HEK293T (cell line): ENCODE results near the gene SH3PXD2A.

Source experiments
- CTCF ChIA-PET: fragments of 350-600 bp; formaldehyde crosslinking; extraction: SDS; loops from one replicate; lab custom pipeline; 2021; ENCODE audit warnings: antibody characterized with exemption, inconsistent platforms; lab: Yijun Ruan, JAX
- POLR2A ChIA-PET: fragments of 350-600 bp; formaldehyde crosslinking; extraction: SDS; loops from one replicate; lab custom pipeline; 2020; ENCODE audit warnings: antibody characterized with exemption, inconsistent platforms; lab: Yijun Ruan, JAX
- DNase-seq: peaks from one replicate; pipeline ENCODE4 v3.0.0; 2012; ENCODE audit warnings: mixed read lengths; ENCODE audit errors: extremely low spot score
- ARNT ChIP-seq: fragments of 450-650 bp; IDR thresholded peaks from 2 replicates; pipeline ENCODE4 v1.6.1; 2017; ENCODE audit warnings: mild to moderate bottlenecking
- BHLHE40 ChIP-seq: fragments of 450-650 bp; IDR thresholded peaks from 2 replicates; pipeline ENCODE4 v1.6.1; 2016; ENCODE audit warnings: mild to moderate bottlenecking, moderate library complexity, borderline replicate concordance
- CTBP1 ChIP-seq: fragments of 450-650 bp; IDR thresholded peaks from 2 replicates; pipeline ENCODE4 v1.6.1; 2016; ENCODE audit warnings: borderline replicate concordance
- ELF4 ChIP-seq: fragments of 450-650 bp; IDR thresholded peaks from 2 replicates; pipeline ENCODE4 v1.6.1; 2017; ENCODE audit warnings: antibody characterized with exemption
- FOXA1 ChIP-seq: fragments of 450-650 bp; IDR thresholded peaks from 2 replicates; pipeline ENCODE4 v1.6.1; 2016; ENCODE audit warnings: mild to moderate bottlenecking
- FOXK2 ChIP-seq: fragments of 450-650 bp; IDR thresholded peaks from 2 replicates; pipeline ENCODE4 v1.6.1; 2016; ENCODE audit warnings: mild to moderate bottlenecking
- FOXM1 ChIP-seq: fragments of 450-650 bp; IDR thresholded peaks from 2 replicates; pipeline ENCODE4 v1.6.1; 2017; ENCODE audit warnings: mild to moderate bottlenecking, borderline replicate concordance
- HDGF ChIP-seq: fragments of 450-650 bp; IDR thresholded peaks from 2 replicates; pipeline ENCODE4 v1.6.1; 2017; ENCODE audit warnings: antibody characterized with exemption, borderline replicate concordance
- L3MBTL2 ChIP-seq: fragments of 450-650 bp; conservative IDR thresholded peaks from 2 replicates; pipeline ENCODE4 v1.6.1; 2016; ENCODE audit warnings: mild to moderate bottlenecking
- LEF1 ChIP-seq: fragments of 450-650 bp; IDR thresholded peaks from 2 replicates; pipeline ENCODE4 v1.6.1; 2017; ENCODE audit warnings: mild to moderate bottlenecking, borderline replicate concordance
- NFRKB ChIP-seq: fragments of 450-650 bp; IDR thresholded peaks from 2 replicates; pipeline ENCODE4 v1.6.1; 2016; ENCODE audit warnings: mild to moderate bottlenecking, moderate library complexity
- PKNOX1 ChIP-seq: fragments of 450-650 bp; IDR thresholded peaks from 2 replicates; pipeline ENCODE4 v1.6.1; 2016
- SP1 ChIP-seq: fragments of 450-650 bp; IDR thresholded peaks from 2 replicates; pipeline ENCODE4 v1.6.1; 2017
- SUZ12 ChIP-seq: fragments of 450-650 bp; IDR thresholded peaks from 2 replicates; pipeline ENCODE4 v1.6.1; 2016; ENCODE audit warnings: mild to moderate bottlenecking
- TARDBP ChIP-seq: fragments of 450-650 bp; IDR thresholded peaks from 2 replicates; pipeline ENCODE4 v1.6.1; 2016
- ZNF384 ChIP-seq: fragments of 450-650 bp; IDR thresholded peaks from 2 replicates; pipeline ENCODE4 v1.6.1; 2016

SH3PXD2A gene

GRCh38 chr10:103722632-103723031 is 132.7 kb downstream of the SH3PXD2A start:
- POLR2A ChIA-PET, result no interaction called here
- TF ChIP-seq BHLHE40 (no peak), ZNF384 (no peak), LEF1 (no peak), ARNT (no peak)
- CTCF ChIA-PET, result interaction anchor here (0.6 kb wide), 1 partner anchor 9 kb away, joined by 4 read pairs; no protein-coding TSS in a partner anchor
- no peak for DNase-seq

- TF ChIP-seq ZNF384, result no peak
- no peak for TF ChIP-seq CTBP1
- no peak for TF ChIP-seq PKNOX1
- no peak for TF ChIP-seq LEF1
- no peak for TF ChIP-seq FOXM1
- TF ChIP-seq ELF4, result no peak
- no peak for TF ChIP-seq FOXK2
- no peak for TF ChIP-seq SUZ12
- TF ChIP-seq NFRKB, result no peak
- no peak for TF ChIP-seq L3MBTL2
- no peak for TF ChIP-seq FOXA1
- ChIA-PET POLR2A (interaction anchor here (1.0 kb wide), 2 partner anchors 17 to 135 kb away, joined by 3 read pairs; no protein-coding TSS in a partner anchor), CTCF (interaction anchor here (0.9 kb wide), 1 partner anchor 164 kb away, joined by 4 read pairs; no protein-coding TSS in a partner anchor)
- no peak for DNase-seq
These were observed 134.4 kb downstream of the SH3PXD2A start for GRCh38 chr10:103720964-103721335.

GRCh38 chr10:103720328-103720963 is 134.9 kb downstream of the SH3PXD2A start:
- CTCF ChIA-PET, result interaction anchor here (0.9 kb wide), 1 partner anchor 165 kb away, joined by 4 read pairs; no protein-coding TSS in a partner anchor
- TF ChIP-seq ELF4 (no peak), CTBP1 (no peak), LEF1 (no peak), TARDBP (no peak), HDGF (no peak), NFRKB (no peak), SP1 (no peak), PKNOX1 (no peak), BHLHE40 (no peak), FOXK2 (no peak), FOXM1 (no peak), ARNT (no peak), ZNF384 (no peak), L3MBTL2 (no peak)
- POLR2A ChIA-PET, result interaction anchor here (1.0 kb wide), 2 partner anchors 18 to 135 kb away, joined by 3 read pairs; no protein-coding TSS in a partner anchor
- DNase-seq, result peak; percentile 46

DNA sequence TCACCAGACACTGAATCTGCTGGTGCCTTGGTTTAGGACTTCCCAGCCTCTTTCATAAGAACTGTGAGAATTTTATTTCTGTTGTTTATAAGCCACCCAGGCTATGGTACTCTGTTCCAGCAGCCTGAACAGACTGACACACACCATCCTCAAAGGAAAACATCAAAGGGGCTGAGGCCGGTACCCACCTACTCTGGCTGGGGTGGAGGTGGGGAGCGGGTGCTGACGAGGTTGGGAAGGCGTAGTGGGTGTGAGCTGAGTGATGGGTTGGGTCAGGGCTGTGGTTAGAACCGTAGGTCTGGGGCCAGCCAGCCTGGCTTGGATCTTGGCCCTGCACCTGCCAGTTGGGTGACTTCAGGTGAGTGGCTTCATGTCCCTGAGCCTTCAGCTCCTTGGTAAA is 136.3 kb downstream of the SH3PXD2A start:
- no peak for DNase-seq
- POLR2A ChIA-PET, result no interaction called here
- no peak for TF ChIP-seq ARNT
- TF ChIP-seq PKNOX1, result no peak
- TF ChIP-seq LEF1, result no peak
- no peak for TF ChIP-seq SP1
- no peak for TF ChIP-seq HDGF
- TF ChIP-seq ZNF384, result no peak
- CTCF ChIA-PET, result interaction anchor here (0.6 to 1.1 kb wide), 2 partner anchors 133 to 135 kb away, joined by 3 to 4 read pairs; no protein-coding TSS in a partner anchor

- ChIA-PET POLR2A (no interaction called here), CTCF (no interaction called here)
- no peak for TF ChIP-seq FOXM1
- no peak for TF ChIP-seq FOXA1
- TF ChIP-seq ZNF384, result no peak
- no peak for TF ChIP-seq L3MBTL2
- TF ChIP-seq FOXK2, result no peak
- TF ChIP-seq TARDBP, result no peak
- no peak for TF ChIP-seq NFRKB
- TF ChIP-seq PKNOX1, result no peak
- TF ChIP-seq BHLHE40, result no peak
- no peak for TF ChIP-seq SUZ12
- no peak for TF ChIP-seq ARNT
- no peak for TF ChIP-seq SP1
- no peak for TF ChIP-seq ELF4
- TF ChIP-seq LEF1, result no peak
- no peak for TF ChIP-seq HDGF
- no peak for TF ChIP-seq CTBP1
- DNase-seq, result no peak
These were observed 137.1 kb downstream of the SH3PXD2A start for GRCh38 chr10:103718247-103718620.
